ENCODE data around the gene TMEM52B.

The TMEM52B gene

DNA sequence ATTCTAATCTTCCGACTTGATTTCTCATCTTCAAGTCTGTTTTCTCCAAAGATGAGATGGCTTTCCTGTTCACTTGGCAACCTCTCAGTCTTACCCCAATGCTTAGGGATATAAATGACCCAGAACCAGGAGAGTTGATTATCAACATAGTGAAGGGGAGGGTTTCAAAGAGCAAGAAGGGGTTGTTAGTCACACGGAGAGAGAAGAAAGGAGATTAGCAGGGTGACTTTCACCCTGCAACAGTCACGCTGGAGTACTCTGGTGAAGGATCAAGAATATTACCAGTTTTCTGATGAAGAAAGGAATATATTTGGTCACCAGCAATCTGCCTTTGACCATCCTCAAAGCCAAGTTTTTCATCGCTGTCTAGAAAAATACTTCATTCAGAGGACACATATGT is at the start of gene TMEM52B:
Gene TMEM52B, plus strand, starts transcription at position 212 of the 400 bp plus-strand sequence. CDS start 543 bp downstream, outside the sequence.
- no peak for DNase-seq

DNA sequence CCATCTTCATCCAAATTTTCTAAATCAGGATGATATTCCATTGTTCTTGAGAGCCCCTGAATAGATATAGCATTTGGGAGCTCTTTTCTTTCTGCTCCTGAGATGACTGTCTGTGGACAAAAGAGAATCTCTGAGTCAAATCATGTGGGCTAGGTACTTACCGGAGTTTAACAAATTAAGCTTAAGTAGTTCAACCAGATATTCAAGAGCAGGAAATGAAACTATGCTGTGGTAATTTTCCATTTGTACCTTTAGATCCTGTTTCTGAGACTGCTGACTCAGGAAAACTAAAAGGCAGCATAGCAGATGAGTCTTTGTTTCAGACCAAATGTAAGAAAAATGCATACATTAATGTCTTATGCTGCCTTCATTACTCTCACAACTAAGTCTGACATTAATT is 48.8 kb upstream of the TMEM52B start, which contains the start of gene CLEC7A:
Gene CLEC7A, minus strand, starts transcription at position 158 of the 400 bp plus-strand sequence. Its CDS starts 117 bp downstream, at position 41.
- peak in 1 of 2 donors; percentile 36 for DNase-seq

DNA sequence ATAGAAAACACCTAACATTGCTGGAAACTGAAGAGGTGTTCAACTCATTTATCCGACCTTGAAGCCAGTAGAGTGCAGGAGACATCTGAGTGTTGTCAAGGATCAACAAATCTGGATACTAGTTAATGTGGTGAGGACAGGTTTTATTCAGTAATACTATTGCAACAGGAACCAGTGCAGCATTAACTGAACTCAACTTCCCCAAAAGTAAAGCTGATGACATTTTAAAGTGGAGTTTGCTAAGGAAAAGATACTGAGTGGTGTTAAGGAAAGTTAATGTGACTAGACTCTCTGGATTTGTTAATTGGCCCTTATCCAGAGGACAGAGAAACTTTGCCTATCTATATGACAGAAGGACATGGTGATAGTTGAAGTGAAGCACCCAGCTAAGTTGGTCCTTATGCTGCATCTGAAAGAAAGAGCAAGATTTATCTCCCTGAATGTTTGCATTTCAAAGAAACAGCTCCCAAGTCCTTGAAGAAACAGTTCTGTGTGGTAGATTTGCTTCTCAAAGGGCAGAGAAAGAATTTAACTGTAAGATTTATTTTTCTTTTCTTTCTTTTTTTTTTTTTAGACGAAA is 47.6 kb upstream of the TMEM52B start:
- no peak for DNase-seq

DNA sequence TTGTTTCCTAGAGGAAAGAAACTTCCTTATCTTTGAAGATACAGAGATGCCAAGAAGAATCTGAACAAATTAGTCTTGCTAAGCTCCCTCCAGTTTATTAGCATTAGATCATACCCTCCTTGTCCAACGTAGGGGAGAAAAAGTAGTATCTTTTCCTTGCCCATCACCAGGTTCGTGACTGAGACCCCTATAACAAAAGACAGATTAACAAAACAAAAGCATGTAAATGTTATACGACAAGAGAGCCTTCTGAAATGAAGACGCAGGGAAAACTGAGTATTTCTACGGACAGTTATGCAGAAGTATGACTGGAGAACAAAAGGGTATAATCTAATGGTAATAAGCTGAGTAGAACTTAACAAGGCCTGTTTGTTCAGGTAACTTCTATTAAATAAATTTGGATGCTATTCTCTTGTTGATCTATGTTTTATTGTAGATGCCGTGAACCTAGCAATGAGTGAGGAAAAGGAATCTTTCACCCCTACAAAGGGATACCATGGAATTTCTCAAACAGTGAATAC is 45.9 kb upstream of the TMEM52B start:
- no peak for DNase-seq

DNA sequence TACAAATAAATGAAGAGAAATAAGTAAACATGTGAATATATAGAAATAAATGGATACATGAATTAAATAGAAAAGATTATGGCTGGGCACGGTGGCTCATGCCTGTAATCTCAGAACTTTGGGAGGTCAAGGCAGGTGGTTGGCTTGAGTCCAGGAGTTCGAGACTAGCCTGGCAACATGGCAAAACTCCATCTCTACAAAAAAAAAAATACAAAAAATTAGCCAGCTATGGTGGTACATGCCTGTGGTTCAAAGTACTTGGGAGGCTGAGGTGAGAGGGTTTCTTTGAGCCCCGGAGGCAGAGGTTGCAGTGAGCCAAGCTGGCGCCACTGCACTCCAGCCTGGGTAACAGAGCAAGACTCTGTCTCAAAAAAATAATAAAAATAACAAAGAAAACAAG is 43.7 kb upstream of the TMEM52B start:
- DNase-seq = no peak

DNA sequence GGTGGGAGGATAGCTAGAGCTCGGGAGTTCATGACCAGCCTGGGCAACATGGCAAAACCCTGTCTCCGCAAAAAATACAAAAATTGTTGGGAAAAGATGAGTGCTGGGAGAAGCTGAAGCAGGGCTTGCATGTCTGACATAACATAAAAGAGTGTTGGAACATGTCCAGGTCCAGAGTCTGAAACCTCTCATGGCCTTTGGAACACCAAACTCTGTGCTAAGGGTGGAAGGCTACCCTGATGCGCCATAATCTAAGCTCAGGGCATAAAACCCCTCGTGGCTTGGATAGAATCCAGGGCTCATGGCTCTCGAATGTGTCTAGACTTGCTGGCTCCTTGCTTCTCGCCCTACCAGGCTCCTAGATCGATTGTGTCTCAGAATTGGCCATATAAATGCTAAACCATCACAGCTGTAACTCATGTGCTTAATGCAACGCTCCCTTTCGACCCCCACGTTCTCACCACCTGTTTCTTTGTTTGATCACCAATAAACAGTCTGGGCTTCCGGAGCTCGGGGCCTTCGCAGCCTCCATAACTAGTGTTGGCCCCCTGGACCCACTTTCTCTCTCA is 42.1 kb upstream of the TMEM52B start:
- DNase-seq = no peak

DNA sequence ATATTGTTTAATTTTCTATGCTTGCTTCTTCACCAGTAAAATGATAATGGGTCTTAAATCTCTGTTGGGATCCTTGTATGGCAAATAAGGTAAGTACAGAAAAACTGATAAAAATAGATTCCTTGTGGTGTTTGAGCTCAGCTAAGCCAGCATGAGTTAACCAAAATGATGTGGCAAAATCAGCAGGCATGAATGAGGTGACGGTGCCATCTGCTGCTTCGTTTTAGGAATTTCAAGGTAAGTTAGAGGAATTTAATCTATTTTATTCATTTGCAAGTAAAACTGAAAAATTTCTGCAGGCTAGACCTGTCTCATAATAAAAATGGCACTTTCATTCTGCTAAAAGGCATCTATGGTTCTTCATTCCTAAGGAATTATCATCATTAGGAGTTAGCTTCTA is 38.8 kb upstream of the TMEM52B start:
- DNase-seq = peak; percentile 58 to 65

DNA sequence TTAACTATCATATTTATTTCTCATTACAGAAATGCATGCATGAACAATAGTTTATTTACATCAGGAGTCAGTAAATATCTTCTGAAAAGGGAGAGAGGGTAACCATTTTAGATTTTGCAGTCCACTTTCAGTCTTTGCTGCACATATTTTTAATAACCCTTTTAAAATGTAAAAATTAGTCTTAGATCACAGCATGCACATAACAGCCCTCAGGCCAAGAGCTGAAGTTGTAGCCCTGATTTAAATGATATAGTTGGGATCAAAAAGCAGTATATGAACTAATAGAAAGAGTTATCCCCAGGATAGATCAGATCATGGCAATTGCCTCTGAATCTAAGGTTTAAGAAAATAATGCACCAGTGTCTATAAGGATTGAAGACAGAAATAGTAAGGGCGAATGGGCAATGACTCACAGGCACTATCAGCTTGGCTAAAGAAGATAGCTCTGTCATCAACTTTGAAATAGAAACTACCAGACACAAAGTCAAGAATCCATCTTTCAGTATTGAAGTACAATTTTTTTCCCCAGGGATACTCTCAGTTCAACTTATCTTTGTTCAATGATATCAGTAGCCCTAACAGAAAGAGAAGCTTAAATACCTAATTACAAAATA is 35.7 kb upstream of the TMEM52B start:
- no peak for DNase-seq

DNA sequence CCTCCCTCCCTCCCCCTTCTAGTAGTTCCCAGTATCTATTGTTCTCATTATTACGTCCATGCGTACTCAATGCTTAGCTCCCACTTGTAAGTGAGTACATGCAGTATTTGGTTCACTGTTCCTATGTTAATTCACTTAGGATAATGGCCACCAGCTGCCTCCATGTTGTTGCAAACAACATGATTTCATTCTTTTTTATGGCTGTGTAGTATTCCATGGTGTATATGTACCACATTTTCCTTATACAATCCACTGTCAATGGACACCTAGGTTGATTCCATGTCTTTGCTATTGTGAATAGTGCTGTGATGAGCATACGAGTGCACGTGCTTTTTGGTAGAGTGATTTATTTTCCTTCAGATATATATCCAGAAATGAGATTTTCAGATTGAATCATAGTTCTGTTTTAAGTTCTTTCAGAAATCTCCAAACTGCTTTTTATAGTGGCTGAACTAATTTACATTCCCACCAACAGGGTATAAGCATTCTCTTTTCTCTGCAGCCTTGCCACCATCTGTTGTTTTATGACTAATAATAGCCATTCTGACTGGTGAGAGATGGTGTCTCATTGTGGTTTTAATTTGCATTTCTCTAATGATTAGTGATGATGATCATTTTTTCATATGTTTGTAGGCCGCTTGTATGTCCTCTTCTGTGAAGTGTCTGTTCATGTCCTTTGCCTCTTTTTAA is 31.0 kb upstream of the TMEM52B start:
- no peak for DNase-seq

DNA sequence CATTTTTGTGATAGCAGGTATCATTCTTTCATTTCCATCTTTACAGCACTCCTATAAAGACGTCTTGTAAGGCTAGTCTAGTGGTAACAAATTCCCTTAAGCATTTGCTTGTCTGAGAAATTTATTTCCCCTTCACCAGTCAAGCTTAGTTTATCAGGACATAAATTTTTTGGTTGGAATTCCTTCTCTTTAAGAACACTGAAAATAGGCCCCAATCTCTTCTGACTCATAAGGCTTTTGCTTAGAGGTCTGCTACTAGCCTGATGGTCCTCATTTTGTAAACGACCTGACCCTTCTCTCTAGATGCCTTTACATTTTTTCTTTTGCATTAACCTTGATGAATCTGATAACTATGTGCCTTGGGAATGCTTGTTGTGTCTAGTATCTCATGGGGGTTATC is 27.2 kb upstream of the TMEM52B start:
- no peak for DNase-seq

DNA sequence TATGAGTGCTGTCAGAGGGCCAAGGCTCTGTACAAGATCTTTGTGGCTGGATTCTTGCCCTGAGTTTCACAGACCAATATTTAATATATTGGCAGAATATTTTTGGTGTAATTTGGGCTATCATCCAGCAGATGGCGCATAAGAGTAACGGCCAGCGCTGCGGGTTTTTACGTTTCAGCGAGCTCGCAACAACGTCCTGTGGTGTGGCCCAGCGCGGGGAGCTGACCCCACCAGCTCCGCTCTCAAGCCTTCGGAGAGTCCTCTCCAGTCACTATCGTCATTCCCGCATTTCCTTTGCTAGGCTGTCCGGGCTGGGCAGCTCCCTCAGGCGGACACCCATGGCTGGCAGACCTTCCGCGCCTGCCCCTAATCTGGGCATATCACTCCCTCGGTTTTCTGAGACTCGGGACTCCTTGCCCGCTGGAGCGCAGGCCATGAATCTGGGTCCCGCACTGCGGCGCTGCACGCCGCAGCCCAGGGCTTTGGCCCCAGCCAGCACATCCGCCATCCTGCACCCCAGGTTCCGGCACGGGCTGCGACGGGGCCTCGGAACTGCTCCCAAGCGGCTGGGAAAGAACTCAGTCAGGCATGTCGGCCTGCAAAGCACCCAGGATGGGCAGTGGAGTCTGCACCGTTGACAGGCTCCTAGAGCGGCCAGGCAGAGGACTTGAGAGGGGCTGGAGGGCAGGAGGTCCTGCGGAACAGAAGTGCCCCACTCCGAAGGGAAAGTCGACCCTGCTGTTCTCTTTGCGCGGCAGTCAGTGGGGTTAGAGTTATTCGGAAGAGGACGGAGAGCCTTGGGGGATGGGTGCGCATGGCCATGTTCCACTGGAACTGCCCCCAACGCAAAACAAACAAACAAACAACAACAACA is 25.3 kb upstream of the TMEM52B start:
- DNase-seq = peak; percentile 69 to 76

DNA sequence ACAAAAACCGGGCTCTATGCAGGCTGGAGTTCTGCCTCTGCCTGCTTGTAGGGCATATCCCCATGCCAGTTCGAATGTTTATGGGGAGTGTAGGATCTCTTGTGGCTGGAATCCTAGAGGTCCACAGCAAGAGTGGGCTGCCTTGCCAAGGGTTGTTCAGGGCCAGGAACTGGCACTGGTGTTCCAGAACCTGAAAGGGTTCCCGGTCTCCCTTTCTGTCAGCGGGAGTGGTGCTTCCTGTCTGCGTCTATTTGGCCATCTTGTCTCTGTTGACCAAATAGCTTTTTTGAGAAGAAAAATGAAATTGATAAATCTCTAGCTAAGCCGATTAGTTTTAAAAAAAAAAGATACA is 24.7 kb upstream of the TMEM52B start:
- no peak for DNase-seq

DNA sequence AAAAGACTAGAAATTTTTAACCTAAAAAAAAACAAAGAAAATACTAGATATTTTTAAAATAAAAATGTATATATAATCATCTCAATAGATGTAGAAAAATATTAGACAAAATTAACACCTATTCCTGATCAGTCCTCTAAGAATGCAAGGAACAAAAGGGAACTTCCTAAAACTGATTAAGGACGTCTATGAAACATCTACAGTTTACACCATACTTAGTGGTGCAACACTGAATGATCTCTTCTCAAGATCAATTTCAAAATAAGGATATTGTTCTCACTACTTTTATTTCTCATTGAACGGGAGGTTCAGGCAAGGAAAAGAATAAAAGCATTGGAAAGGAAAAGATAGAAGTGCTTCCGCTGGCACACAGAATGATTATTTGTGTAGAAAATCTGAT is 22.9 kb upstream of the TMEM52B start:
- no peak for DNase-seq

DNA sequence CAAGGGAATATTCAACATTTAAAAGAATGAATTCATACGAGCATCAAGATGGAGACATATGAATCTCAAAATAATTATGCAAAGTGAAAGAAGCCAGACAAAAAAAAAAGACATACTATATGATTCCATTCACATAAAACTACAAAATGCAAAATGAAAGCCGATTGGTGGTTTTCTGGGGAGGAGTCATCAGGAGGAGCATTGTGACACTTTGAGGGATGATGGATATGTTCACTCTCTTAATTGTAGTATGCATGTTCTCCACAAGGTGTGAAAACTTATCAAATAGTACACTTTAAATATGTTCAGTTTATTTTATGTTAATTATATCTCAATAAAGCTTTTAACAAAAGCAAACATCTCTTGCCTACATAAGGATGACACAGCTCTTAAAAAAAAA is 20.4 kb upstream of the TMEM52B start:
- DNase-seq = no peak

DNA sequence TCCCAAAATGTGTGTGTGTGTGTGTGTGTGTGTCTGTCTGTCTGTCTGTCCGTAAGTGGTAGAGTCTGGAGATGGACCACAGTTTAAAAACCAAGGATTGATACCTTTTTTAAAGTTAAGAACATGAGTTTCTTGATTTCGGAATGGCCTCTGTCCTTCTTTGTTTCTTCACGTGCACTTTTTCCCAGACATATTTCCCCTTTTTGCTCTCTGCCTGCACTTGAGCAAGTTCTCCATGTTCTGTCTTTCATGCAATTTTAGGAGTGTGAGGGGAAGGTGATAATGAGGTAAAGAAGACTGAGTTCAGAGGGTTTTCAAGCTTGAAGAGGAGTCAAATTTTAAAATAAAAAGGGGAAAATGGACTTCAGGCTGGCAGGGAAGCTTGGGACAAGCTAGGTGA is 19.6 kb upstream of the TMEM52B start:
- no peak for DNase-seq

DNA sequence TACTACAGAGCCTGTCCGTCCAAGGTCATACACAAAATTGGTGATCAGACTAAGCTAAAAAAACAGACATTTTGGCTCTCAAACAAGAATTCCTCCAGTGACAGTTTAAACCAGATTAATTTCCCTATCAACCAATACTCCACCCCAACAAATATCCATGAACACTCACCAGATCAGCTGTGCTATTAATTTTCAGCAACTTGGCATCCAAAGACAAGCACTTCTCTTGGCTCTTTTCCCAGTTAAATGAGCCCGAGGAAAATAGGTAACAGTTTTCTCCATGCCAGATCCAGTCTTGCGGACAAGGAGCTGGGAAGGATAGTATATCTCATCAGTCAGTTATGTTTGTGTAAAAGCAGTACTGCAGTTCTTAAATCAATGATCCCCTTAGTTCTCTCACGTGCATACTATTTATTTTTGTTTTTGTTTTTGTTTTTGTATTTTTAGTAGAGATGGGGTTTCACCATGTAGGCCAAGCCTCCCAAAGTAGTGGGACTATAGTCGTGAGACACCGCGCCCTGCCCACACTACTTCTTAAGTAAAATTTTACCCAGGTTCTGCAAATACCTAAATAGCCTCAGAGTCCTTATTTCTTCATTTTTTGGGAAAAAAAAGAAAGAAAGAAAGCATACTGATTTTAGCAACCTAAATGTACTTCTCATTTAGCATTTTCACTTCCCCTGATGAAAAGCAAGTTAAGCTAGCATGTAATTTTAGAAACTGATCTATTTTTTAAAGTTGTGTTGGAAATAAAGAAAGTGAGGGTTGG is 18.0 kb upstream of the TMEM52B start:
- DNase-seq = no peak

DNA sequence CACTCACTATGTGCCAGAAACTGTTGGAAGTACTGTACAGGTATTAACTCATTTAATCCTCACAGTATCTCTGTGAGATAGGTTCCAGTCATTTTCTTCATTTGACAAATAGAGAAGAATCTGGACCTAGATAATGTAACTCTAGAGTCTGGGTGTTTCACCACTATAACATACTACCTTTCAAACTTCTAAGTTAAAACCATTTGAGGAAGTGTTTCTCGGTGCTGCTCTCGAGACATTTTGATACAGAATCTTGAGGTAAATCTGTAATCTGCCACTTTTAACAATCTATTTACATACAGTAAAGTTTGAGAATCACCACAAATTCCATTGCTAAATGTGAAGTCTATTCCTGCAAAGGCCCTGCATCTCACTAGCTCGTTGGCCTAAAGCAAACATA is 15.7 kb upstream of the TMEM52B start:
- DNase-seq = no peak

DNA sequence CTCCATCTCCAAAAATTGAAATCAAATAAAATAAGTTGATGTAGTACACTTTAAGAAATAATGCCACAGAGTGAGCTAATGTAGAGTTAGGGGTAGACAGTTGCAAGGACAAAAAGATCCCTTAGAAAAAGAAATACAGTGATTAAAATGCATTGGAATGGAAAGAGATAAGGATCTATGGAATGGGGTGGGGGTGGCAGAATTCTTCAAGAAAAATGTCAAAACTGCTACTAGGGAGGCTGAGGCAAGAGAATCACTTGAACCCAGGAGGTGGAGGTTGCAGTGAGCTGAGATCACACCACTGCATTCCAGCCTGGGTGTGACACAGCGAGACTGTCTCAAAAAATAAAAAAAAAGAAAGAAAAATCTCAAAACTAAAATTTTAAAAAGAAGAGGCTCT is 13.4 kb upstream of the TMEM52B start:
- DNase-seq = no peak

DNA sequence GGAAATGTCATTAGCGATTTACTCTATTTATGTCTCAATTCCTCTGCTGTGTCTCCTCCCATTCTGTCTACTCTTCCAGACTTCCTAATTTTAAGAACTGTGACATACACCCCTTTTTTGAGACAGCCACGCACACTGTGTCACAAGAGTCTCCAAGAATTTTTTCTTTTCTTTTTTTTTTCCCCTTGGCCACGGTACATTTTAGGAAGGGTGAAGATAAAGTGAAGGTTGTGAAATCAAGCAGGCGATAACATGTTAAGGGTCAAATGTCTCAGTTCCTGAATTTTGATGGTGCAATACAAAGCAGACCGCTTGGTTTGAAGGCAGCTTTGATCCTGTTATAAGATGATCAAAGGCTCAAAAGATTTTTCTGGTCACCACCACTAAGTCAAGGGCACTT is 11.2 kb upstream of the TMEM52B start:
- peak; percentile 21 to 53 for DNase-seq

DNA sequence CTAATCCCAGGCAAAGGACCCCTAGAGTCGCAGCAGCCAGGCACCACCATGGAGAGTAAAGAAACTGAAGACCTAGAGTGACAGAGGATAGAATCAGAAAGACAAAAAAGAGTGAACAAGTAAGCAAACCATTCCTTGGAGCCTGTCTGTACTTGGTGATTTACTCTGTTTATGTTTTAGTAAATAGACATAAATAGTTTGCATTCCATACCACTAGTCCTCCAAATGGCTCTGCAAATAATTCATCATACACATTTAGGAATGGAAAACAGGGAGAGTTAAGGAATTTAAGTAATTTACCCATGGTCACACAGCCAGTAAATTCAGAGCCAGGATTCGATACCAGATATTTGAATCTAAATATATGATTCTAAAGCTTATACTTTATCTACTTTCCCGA is 9.7 kb upstream of the TMEM52B start:
- DNase-seq = no peak

DNA sequence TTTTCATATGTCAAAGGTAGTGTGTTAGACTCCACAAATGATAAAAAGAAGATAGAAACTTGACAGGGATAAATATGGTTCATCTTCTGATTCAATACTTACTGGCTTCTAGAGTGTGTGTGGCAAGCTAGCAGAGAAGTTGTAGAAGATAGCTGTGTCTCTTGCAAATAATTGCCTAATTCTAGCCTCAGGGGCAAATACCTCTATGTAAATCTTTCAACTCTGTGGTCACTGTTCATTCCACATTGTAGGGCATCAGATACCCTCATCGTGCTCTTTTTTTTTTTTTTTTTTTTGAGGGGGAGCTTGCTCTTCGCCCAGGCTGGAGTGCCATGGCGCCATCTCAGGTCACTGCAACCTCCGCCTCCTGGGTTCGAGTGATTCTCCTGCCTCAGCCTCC is 8.6 kb upstream of the TMEM52B start:
- no peak for DNase-seq
